Measurements from ENCODE around the gene AHNAK2. TPM values are rescaled to one million over a fixed set of nuclear protein-coding genes. Genes with fewer than 3 reads are reported as not detected.

The AHNAK2 gene
- total and polyA plus RNA-seq, 9 donors, result 0.94 to 24.6 (median 3.9) TPM

- peak in 2 of 5 donors; percentile 19 to 35 for DNase-seq
- intact Hi-C loops (cut with DNase I), result no loop called here
- H3K4me3 ChIP-seq, result no peak overlapping the region
- H3K27ac ChIP-seq, result no peak overlapping the region
- peaks cover 9% of the 10 kb centered on the region for H3K4me1 ChIP-seq (ENCODE audit: insufficient read depth)
- no peaks in the 10 kb centered on the region for H3K9me3 ChIP-seq
- H3K27me3 ChIP-seq, result no peaks in the 10 kb centered on the region
- WGBS, 3 donors, result 67 to 75% (median 71%) methylated on average over 9 of the region's 9 CpGs
- TF ChIP-seq EP300 (IDR thresholded peaks at IDR 0.05), result no peak
- no peak for TF ChIP-seq CTCF (IDR thresholded peaks at IDR 0.05)
- no peak for TF ChIP-seq POLR2A (IDR thresholded peaks at IDR 0.05)
- H3K36me3 ChIP-seq, result no peaks in the 10 kb centered on the region
Observed at GRCh38 chr14:104966261-104966865, 11.8 kb downstream of the AHNAK2 start.

GRCh38 chr14:104965561-104966231 is 12.5 kb downstream of the AHNAK2 start:
- 69 to 73% (median 72%) methylated on average over 12 to 13 of the region's 13 CpGs for WGBS, 3 donors
- Histone ChIP-seq H3K27me3 (no peaks in the 10 kb centered on the region), H3K4me3 (no peak overlapping the region), H3K9me3 (no peaks in the 10 kb centered on the region), H3K36me3 (no peaks in the 10 kb centered on the region), H3K27ac (no peak overlapping the region), H3K4me1 (ENCODE audit: insufficient read depth) (peaks cover 9% of the 10 kb centered on the region)
- no peak for TF ChIP-seq EP300 (IDR thresholded peaks at IDR 0.05)
- intact Hi-C loops (cut with DNase I), result no loop called here
- peak in 2 of 5 donors; percentile 18 to 35 for DNase-seq

- no peaks in the 10 kb centered on the region for H3K36me3 ChIP-seq
- H3K27ac ChIP-seq, result no peak overlapping the region
- peak in 1 of 5 donors; percentile 4 for DNase-seq
- H3K4me3 ChIP-seq, result no peak overlapping the region
- intact Hi-C loops (cut with DNase I), result no loop called here
- H3K4me1 ChIP-seq (ENCODE audit: insufficient read depth), result peaks cover 9% of the 10 kb centered on the region
- no peaks in the 10 kb centered on the region for H3K9me3 ChIP-seq
- H3K27me3 ChIP-seq, result no peaks in the 10 kb centered on the region
- WGBS, 3 donors, result 85 to 90% (median 89%) methylated on average over 7 of the region's 7 CpGs
- no peak for TF ChIP-seq POLR2A (IDR thresholded peaks at IDR 0.05)
- no peak for TF ChIP-seq CTCF (IDR thresholded peaks at IDR 0.05)
- no peak for TF ChIP-seq EP300 (IDR thresholded peaks at IDR 0.05)
Observed at GRCh38 chr14:104964546-104964945, 13.6 kb downstream of the AHNAK2 start.

GRCh38 chr14:104957146-104958113 is 20.7 kb downstream of the AHNAK2 start:
- DNase-seq, result peak in 2 of 5 donors; percentile 9 to 24
- no peaks in the 10 kb centered on the region for H3K27me3 ChIP-seq
- H3K4me1 ChIP-seq (ENCODE audit: insufficient read depth), result no peaks in the 10 kb centered on the region
- no peak for TF ChIP-seq EP300 (IDR thresholded peaks at IDR 0.05)
- no peak for TF ChIP-seq POLR2A (IDR thresholded peaks at IDR 0.05)
- TF ChIP-seq CTCF (IDR thresholded peaks at IDR 0.05), result no peak
- WGBS, 3 donors, result 63 to 74% (median 67%) methylated on average over 25 of the region's 25 CpGs
- no peak overlapping the region for H3K27ac ChIP-seq
- no peak overlapping the region for H3K4me3 ChIP-seq
- intact Hi-C loops (cut with DNase I), result no loop called here
- H3K36me3 ChIP-seq, result no peaks in the 10 kb centered on the region
- H3K9me3 ChIP-seq, result no peaks in the 10 kb centered on the region

Measured in ovary (tissue), 9 donors.